ENCODE data around the gene TNFSF18. TPM values are rescaled to one million over a fixed set of nuclear protein-coding genes. Genes with fewer than 3 reads are reported as not detected.

Gene TNFSF18
- total and polyA plus RNA-seq, 3 donors from 2014 or later: 0.16 to 0.43 (median 0.16) TPM

- Histone ChIP-seq H3K27me3 (no peaks in the 10 kb centered on the region), H3K27ac (no peak overlapping the region), H3K4me3 (no peak overlapping the region), H3K4me1 (no peaks in the 10 kb centered on the region), H3K36me3 (ENCODE audit: low read depth, missing control alignments) (no peaks in the 10 kb centered on the region), H3K9me3 (no peaks in the 10 kb centered on the region)
- TF ChIP-seq CTCF (IDR thresholded peaks at IDR 0.05): no peak
- no peak for TF ChIP-seq POLR2A (IDR thresholded peaks at IDR 0.05)
- DNase-seq: no peak
- intact Hi-C loops (cut with DNase I; ENCODE audit: low total_unique reads): no loop called here
Observed at GRCh38 chr1:173043253-173043652, 7.5 kb downstream of the TNFSF18 start.

- H3K9me3 ChIP-seq: no peaks in the 10 kb centered on the region
- no peak overlapping the region for H3K4me3 ChIP-seq
- DNase-seq: no peak
- H3K27ac ChIP-seq: no peak overlapping the region
- H3K27me3 ChIP-seq: no peaks in the 10 kb centered on the region
- no peaks in the 10 kb centered on the region for H3K36me3 ChIP-seq (ENCODE audit: low read depth, missing control alignments)
- 83 to 93% methylated on average over 3 of the region's 3 CpGs for WGBS, 2 donors
- TF ChIP-seq CTCF (IDR thresholded peaks at IDR 0.05): no peak
- no peak for TF ChIP-seq POLR2A (IDR thresholded peaks at IDR 0.05)
- intact Hi-C loops (cut with DNase I; ENCODE audit: low total_unique reads): no loop called here
- H3K4me1 ChIP-seq: no peaks in the 10 kb centered on the region
Observed at GRCh38 chr1:173042806-173043205, 7.9 kb downstream of the TNFSF18 start.

GRCh38 chr1:173039626-173040025 is 11.1 kb downstream of the TNFSF18 start:
- TF ChIP-seq CTCF (IDR thresholded peaks at IDR 0.05): no peak
- TF ChIP-seq POLR2A (IDR thresholded peaks at IDR 0.05): no peak
- H3K27me3 ChIP-seq: no peaks in the 10 kb centered on the region
- no peaks in the 10 kb centered on the region for H3K4me1 ChIP-seq
- no peaks in the 10 kb centered on the region for H3K36me3 ChIP-seq (ENCODE audit: low read depth, missing control alignments)
- no peak overlapping the region for H3K4me3 ChIP-seq
- intact Hi-C loops (cut with DNase I; ENCODE audit: low total_unique reads): no loop called here
- H3K9me3 ChIP-seq: no peaks in the 10 kb centered on the region
- H3K27ac ChIP-seq: no peak overlapping the region
- DNase-seq: no peak

- 80 to 88% methylated on average over 2 of the region's 2 CpGs for WGBS, 2 donors
- Histone ChIP-seq H3K27me3 (no peaks in the 10 kb centered on the region), H3K36me3 (ENCODE audit: low read depth, missing control alignments) (no peaks in the 10 kb centered on the region), H3K4me3 (no peak overlapping the region), H3K9me3 (no peaks in the 10 kb centered on the region), H3K4me1 (no peaks in the 10 kb centered on the region), H3K27ac (no peak overlapping the region)
- no peak for DNase-seq
- no peak for TF ChIP-seq POLR2A (IDR thresholded peaks at IDR 0.05)
- no peak for TF ChIP-seq CTCF (IDR thresholded peaks at IDR 0.05)
- intact Hi-C loops (cut with DNase I; ENCODE audit: low total_unique reads): no loop called here
Observed at GRCh38 chr1:173038875-173039554, 11.7 kb downstream of the TNFSF18 start.

- no peaks in the 10 kb centered on the region for H3K4me1 ChIP-seq
- H3K27ac ChIP-seq: no peak overlapping the region
- H3K4me3 ChIP-seq: no peak overlapping the region
- no peaks in the 10 kb centered on the region for H3K27me3 ChIP-seq
- DNase-seq: no peak
- TF ChIP-seq CTCF (IDR thresholded peaks at IDR 0.05) (no peak), POLR2A (IDR thresholded peaks at IDR 0.05) (no peak)
- no peaks in the 10 kb centered on the region for H3K9me3 ChIP-seq
- intact Hi-C loops (cut with DNase I; ENCODE audit: low total_unique reads): no loop called here
- WGBS, 2 donors: 86 to 92% methylated on average over 1 of the region's 1 CpG
- no peaks in the 10 kb centered on the region for H3K36me3 ChIP-seq (ENCODE audit: low read depth, missing control alignments)
Observed at GRCh38 chr1:173024543-173024942, 26.2 kb downstream of the TNFSF18 start.

Measured in testis (tissue), 3 donors.